Measurements from ENCODE around the gene CAPN8. TPM values are rescaled to one million over a fixed set of nuclear protein-coding genes. Genes with fewer than 3 reads are reported as not detected.

The CAPN8 gene
- total RNA-seq, 1 experiment from 2014 or later = 94.7 TPM

DNA sequence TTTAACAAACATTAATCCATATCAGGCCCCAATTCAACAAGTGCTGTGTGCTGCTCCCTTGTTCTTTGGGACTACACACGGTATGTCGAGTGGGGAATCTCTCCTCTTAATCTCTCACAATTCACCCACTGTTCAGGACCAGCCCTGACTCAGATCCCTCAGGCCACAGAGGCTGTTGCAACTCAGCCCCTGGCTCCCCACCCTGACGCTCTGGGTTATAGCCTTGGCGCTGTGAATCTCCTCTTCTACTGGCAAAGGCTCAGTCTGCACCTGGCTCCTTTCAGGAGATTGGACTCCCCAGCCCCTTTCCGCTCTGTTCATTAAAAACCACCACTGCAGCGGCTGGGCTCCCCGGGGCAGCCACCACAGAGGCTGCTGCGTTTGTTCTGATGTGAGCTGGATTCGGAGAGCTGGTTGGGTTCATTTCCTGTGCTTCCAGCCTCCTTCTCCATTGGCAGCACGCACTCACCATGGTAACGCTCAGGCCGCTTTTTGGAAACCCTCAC lies 13.0 kb downstream of the CAPN8 start:
- TF ChIP-seq CTCF (conservative IDR thresholded peaks at IDR 0.05) (no peak), EZH2 (IDR thresholded peaks at IDR 0.05; ENCODE audit: low read depth) (no peak)
- no peaks in the 10 kb centered on the region for H3K27me3 ChIP-seq (ENCODE audit: insufficient read depth, low read depth)
- peak; percentile 51 to 74 for DNase-seq
- intact Hi-C loops (cut with micrococcal nuclease; ENCODE audit: unreplicated experiment) = no loop called here
- no peak overlapping the region for H3K4me3 ChIP-seq
- H2AFZ ChIP-seq = no peak overlapping the region
- H3F3A ChIP-seq (ENCODE audit: insufficient read depth, low read depth) = peaks cover 46% of the 10 kb centered on the region
- H3K9me3 ChIP-seq (ENCODE audit: insufficient read depth, low read depth) = no peaks in the 10 kb centered on the region
- ChIA-PET CTCF (interaction anchor here (0.9 to 1.2 kb wide), 2 partner anchors 20 to 24 kb away, joined by 3 read pairs; no protein-coding TSS in a partner anchor), POLR2A (ENCODE audit: unreplicated experiment) (interaction anchor here (0.6 kb wide), 1 partner anchor 12 kb away, joined by 3 read pairs; no protein-coding TSS in a partner anchor)
- peaks cover 58% of the 10 kb centered on the region for H3K4me1 ChIP-seq (replicated peaks; ENCODE audit: insufficient read depth)
- peaks cover 24% of the 10 kb centered on the region for H3K36me3 ChIP-seq (ENCODE audit: low read depth)
- H3K4me2 ChIP-seq = peak overlapping the region; percentile 67
- no TSS peak for BruUV-seq (replicated peaks)
- peak overlapping the region; percentile 75; the same call in 1 of the 2 replicates for H3K27ac ChIP-seq
- no peaks in the 10 kb centered on the region for H4K20me1 ChIP-seq (ENCODE audit: insufficient read depth)
- H3K79me2 ChIP-seq (ENCODE audit: low read depth) = peaks cover 73% of the 10 kb centered on the region
- H3K9me2 ChIP-seq (ENCODE audit: insufficient read depth) = no peaks in the 10 kb centered on the region

DNA sequence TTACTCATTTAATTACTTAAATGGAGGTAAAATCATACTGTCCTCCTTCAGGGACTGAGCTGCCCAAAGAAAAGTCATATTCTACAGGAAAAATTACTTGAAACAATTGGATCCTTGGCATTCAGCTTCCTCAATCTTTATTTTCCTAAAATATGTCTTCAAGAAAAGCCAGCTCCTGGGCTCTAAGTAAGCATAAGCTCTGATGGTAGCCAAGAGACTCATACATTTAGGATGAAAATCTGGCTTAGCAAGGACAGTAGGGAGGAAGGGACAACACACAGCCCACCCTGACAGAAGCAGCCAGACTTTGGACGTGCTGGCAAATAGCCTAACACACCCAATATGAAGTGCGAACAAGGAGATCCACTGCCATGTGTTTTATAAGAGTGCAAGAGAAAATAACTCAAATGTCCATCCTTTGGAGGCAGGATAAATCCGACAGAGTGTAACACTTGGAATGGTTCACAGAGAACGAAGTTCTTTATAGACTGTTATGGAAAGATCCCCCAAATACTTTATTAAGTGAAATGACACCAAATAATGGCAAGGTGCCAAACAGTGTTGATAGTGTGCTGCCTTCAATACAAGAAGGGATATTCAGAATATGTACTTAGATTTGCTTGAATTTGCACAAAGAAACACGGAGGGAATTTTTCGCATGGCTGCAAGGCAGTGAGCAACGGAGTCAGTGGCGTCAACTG lies 14.1 kb downstream of the CAPN8 start:
- no TSS peak for BruUV-seq (replicated peaks)
- POLR2A ChIA-PET (ENCODE audit: unreplicated experiment) = no interaction called here
- no peak overlapping the region for H3K27ac ChIP-seq

DNA sequence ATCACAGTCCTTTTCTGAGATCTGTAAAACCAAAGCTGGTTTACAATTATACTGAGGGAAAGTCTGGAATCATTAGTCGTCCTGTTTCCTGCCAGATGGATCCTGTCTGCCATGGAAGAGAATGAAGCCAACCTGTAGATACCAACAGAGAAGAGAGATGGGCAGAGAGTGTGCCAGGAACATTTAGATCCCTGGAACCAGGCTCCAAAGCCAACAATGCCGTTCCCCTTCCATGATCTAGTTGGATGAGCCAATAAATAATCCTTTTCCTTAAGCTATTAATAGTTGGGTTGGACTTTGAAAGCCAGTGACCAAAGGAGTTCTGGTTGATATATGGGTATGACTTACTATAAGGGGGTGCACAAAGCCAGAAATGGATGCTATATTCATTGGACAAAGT lies 15.0 kb downstream of the CAPN8 start:
- H3K4me1 ChIP-seq (replicated peaks; ENCODE audit: insufficient read depth) = peaks cover 40% of the 10 kb centered on the region
- CTCF ChIA-PET = no interaction called here
- no peak overlapping the region for H3K27ac ChIP-seq
- H3K9me2 ChIP-seq (ENCODE audit: insufficient read depth) = no peaks in the 10 kb centered on the region
- TF ChIP-seq CTCF (conservative IDR thresholded peaks at IDR 0.05) (no peak), EZH2 (IDR thresholded peaks at IDR 0.05; ENCODE audit: low read depth) (no peak)
- H3K36me3 ChIP-seq (ENCODE audit: low read depth) = peaks cover 24% of the 10 kb centered on the region
- no TSS peak for BruUV-seq (replicated peaks)
- H3K9me3 ChIP-seq (ENCODE audit: insufficient read depth, low read depth) = no peaks in the 10 kb centered on the region
- POLR2A ChIA-PET (ENCODE audit: unreplicated experiment) = no interaction called here
- H3F3A ChIP-seq (ENCODE audit: insufficient read depth, low read depth) = peaks cover 34% of the 10 kb centered on the region
- no peak overlapping the region for H3K4me2 ChIP-seq
- H3K4me3 ChIP-seq = no peak overlapping the region
- no peaks in the 10 kb centered on the region for H4K20me1 ChIP-seq (ENCODE audit: insufficient read depth)
- H3K79me2 ChIP-seq (ENCODE audit: low read depth) = peaks cover 77% of the 10 kb centered on the region
- no peaks in the 10 kb centered on the region for H3K27me3 ChIP-seq (ENCODE audit: insufficient read depth, low read depth)
- no peak overlapping the region for H2AFZ ChIP-seq
- intact Hi-C loops (cut with micrococcal nuclease; ENCODE audit: unreplicated experiment) = no loop called here
- no peak for DNase-seq

More for the DNA sequence above, 14.1 kb downstream of the CAPN8 start:
- peaks cover 73% of the 10 kb centered on the region for H3K79me2 ChIP-seq (ENCODE audit: low read depth)
- no peaks in the 10 kb centered on the region for H4K20me1 ChIP-seq (ENCODE audit: insufficient read depth)
- CTCF ChIA-PET = interaction anchor here (0.6 kb wide), 1 partner anchor 99 kb away, joined by 9 read pairs; no protein-coding TSS in a partner anchor
- H3K4me2 ChIP-seq = peak overlapping the region; percentile 67
- H3K36me3 ChIP-seq (ENCODE audit: low read depth) = peaks cover 24% of the 10 kb centered on the region
- H3K9me3 ChIP-seq (ENCODE audit: insufficient read depth, low read depth) = no peaks in the 10 kb centered on the region
- intact Hi-C loops (cut with micrococcal nuclease; ENCODE audit: unreplicated experiment) = no loop called here
- no peak for DNase-seq
- no peak for TF ChIP-seq EZH2 (IDR thresholded peaks at IDR 0.05; ENCODE audit: low read depth)
- no peak for TF ChIP-seq CTCF (conservative IDR thresholded peaks at IDR 0.05)
- H2AFZ ChIP-seq = no peak overlapping the region
- no peaks in the 10 kb centered on the region for H3K9me2 ChIP-seq (ENCODE audit: insufficient read depth)
- H3F3A ChIP-seq (ENCODE audit: insufficient read depth, low read depth) = peaks cover 44% of the 10 kb centered on the region
- H3K27me3 ChIP-seq (ENCODE audit: insufficient read depth, low read depth) = no peaks in the 10 kb centered on the region
- peaks cover 49% of the 10 kb centered on the region for H3K4me1 ChIP-seq (replicated peaks; ENCODE audit: insufficient read depth)
- no peak overlapping the region for H3K4me3 ChIP-seq

All from PC-9 (cell line).